IMR-90 (cell line): ENCODE results near the gene TIPIN. TPM values are rescaled to one million over a fixed set of nuclear protein-coding genes. Genes with fewer than 3 reads are reported as not detected.
"Not testable (repeated sequence)": the region's sequence is repeated elsewhere in the genome, so short reads cannot be mapped to it uniquely, and the experiment has no call there.

ENCODE experiments used
- ATAC-seq: fragments of 200-7000 bp; cut with Tn5 transposase; 2 replicates; pipeline ENCODE4 v1.9.1; 2020; ENCODE audit warnings: low read depth, mild to moderate bottlenecking, moderate library complexity
- BruUV-seq: library from RNA; stranded (reverse); fragments of 400-500 nt; replicated peaks from 2 replicates; lab custom pipeline; 2021; lab: Mats Ljungman, UMichigan
- CTCF ChIA-PET: fragments of 300-600 bp; formaldehyde crosslinking; extraction: SDS; loops from one replicate; lab custom pipeline; 2021; ENCODE audit warnings: antibody characterized with exemption; lab: Yijun Ruan, JAX
- POLR2A ChIA-PET: fragments of 300-600 bp; sonication (Branson Sonifier 250); formaldehyde crosslinking; loops from one replicate; lab custom pipeline; 2022; ENCODE audit warnings: antibody characterized with exemption; ENCODE audit not compliant: unreplicated experiment; lab: Charles Lee
- DNase-seq: peaks from one replicate; pipeline ENCODE4 v3.0.0; 2013
- H2AFZ ChIP-seq: replicated peaks from 2 replicates; pipeline ENCODE3; 2013; ENCODE audit warnings: low read length, mild to moderate bottlenecking; ENCODE audit not compliant: poor library complexity
- H2AK5ac ChIP-seq: 2 replicates; pipeline ENCODE4 v1.6.1; 2013; ENCODE audit warnings: low read depth, low read length, inconsistent platforms
- H2AK9ac ChIP-seq: replicated peaks from 2 replicates; pipeline ENCODE3; 2013; ENCODE audit warnings: mild to moderate bottlenecking, low read depth, low read length, moderate library complexity; ENCODE audit not compliant: poor library complexity
- H2BK120ac ChIP-seq: 2 replicates; pipeline ENCODE4 v1.6.1; 2013; ENCODE audit warnings: low read depth, low read length, inconsistent platforms
- H2BK15ac ChIP-seq: 3 replicates; pipeline ENCODE4 v1.6.1; 2013; ENCODE audit warnings: low read depth, low read length, inconsistent platforms
- H2BK20ac ChIP-seq: 2 replicates; pipeline ENCODE4 v1.6.1; 2013; ENCODE audit warnings: low read depth, mild to moderate bottlenecking, inconsistent platforms, low read length, moderate library complexity
- H2BK5ac ChIP-seq: 2 replicates; pipeline ENCODE4 v1.6.1; 2013; ENCODE audit warnings: mild to moderate bottlenecking, low read depth, low read length, inconsistent platforms; ENCODE audit not compliant: poor library complexity, severe bottlenecking
- H3K14ac ChIP-seq: replicated peaks from 2 replicates; pipeline ENCODE4 v1.6.1; 2013; ENCODE audit warnings: low read depth, low read length, inconsistent platforms
- H3K18ac ChIP-seq: 2 replicates; pipeline ENCODE4 v1.6.1; 2013; ENCODE audit warnings: low read depth, low read length, control low read depth
- H3K23ac ChIP-seq: 2 replicates; pipeline ENCODE4 v1.6.1; 2013; ENCODE audit warnings: low read depth, low read length, inconsistent platforms
- H3K27ac ChIP-seq: 2 replicates; pipeline ENCODE4 v1.5.1; 2013; ENCODE audit warnings: mild to moderate bottlenecking, control low read depth, low read length; ENCODE audit not compliant: insufficient read depth
- H3K27me3 ChIP-seq: 2 replicates; pipeline ENCODE4 v1.6.1; 2013; ENCODE audit warnings: low read length; ENCODE audit not compliant: control insufficient read depth, insufficient read depth
- H3K36me3 ChIP-seq: 2 replicates; pipeline ENCODE4 v1.6.1; 2013; ENCODE audit warnings: low read length, mixed read lengths; ENCODE audit not compliant: control insufficient read depth, insufficient read depth
- H3K4ac ChIP-seq: 2 replicates; pipeline ENCODE4 v1.6.1; 2013; ENCODE audit warnings: low read depth, low read length, inconsistent platforms
- H3K4me1 ChIP-seq: 2 replicates; pipeline ENCODE4 v1.6.1; 2013; ENCODE audit warnings: low read length, mixed read lengths; ENCODE audit not compliant: control insufficient read depth, insufficient read depth
- H3K4me2 ChIP-seq: 2 replicates; pipeline ENCODE4 v1.6.1; 2013; ENCODE audit warnings: low read depth, mild to moderate bottlenecking, control low read depth, low read length, moderate library complexity
- H3K4me3 ChIP-seq: 2 replicates; pipeline ENCODE4 v1.5.1; 2013; ENCODE audit warnings: low read depth, mild to moderate bottlenecking, control low read depth, low read length, moderate library complexity; ENCODE audit not compliant: insufficient read depth
- H3K56ac ChIP-seq: 2 replicates; pipeline ENCODE4 v1.6.1; 2013; ENCODE audit warnings: low read length, inconsistent platforms; ENCODE audit not compliant: insufficient read depth; ENCODE audit errors: extremely low read depth
- H3K79me1 ChIP-seq, 2 experiments: 2 replicates each; pipeline ENCODE4 v1.6.1; 2013; ENCODE audit warnings: low read length in 2 of 2, inconsistent platforms in 1 of 2, low read depth in 1 of 2
- H3K9ac ChIP-seq: 2 replicates; pipeline ENCODE4 v1.6.1; 2013; ENCODE audit warnings: low read depth, low read length, control low read depth
- H3K9me1 ChIP-seq: 2 replicates; pipeline ENCODE4 v1.6.1; 2013; ENCODE audit warnings: low read length, inconsistent platforms; ENCODE audit not compliant: insufficient read depth
- H3K9me3 ChIP-seq: 2 replicates; pipeline ENCODE4 v1.6.1; 2013; ENCODE audit warnings: low read length; ENCODE audit not compliant: control insufficient read depth, insufficient read depth
- H4K20me1 ChIP-seq: 2 replicates; pipeline ENCODE4 v1.6.1; 2013; ENCODE audit warnings: low read length, inconsistent platforms; ENCODE audit not compliant: insufficient read depth
- H4K5ac ChIP-seq: 2 replicates; pipeline ENCODE4 v1.6.1; 2013; ENCODE audit warnings: mild to moderate bottlenecking, low read depth, low read length, control low read depth
- H4K8ac ChIP-seq, 2 experiments: 2 replicates each; pipeline ENCODE4 v1.6.1; 2013; ENCODE audit warnings: low read depth in 2 of 2, low read length in 2 of 2, control low read depth in 1 of 2, inconsistent platforms in 1 of 2
- H4K91ac ChIP-seq: 2 replicates; pipeline ENCODE4 v1.6.1; 2013; ENCODE audit warnings: low read depth, low read length, inconsistent platforms; ENCODE audit not compliant: insufficient read depth
- WGBS, 2 experiments: methylation state at CpG; one replicate each; pipeline versions ENCODE4 v1.1.5 to v1.1.7; 2013; ENCODE audit warnings: missing lambda C conversion rate in 2 of 2; ENCODE audit not compliant: insufficient read length in 1 of 2; ENCODE audit errors: extremely low coverage in 2 of 2; 5-methylcytosine and 5-hydroxymethylcytosine counted together
- dilution Hi-C: fragments of 300-500 bp; cut with HindIII; formaldehyde crosslinking; loops from one replicate; pipeline ENCODE4 v1.14.3; 2018; ENCODE audit warnings: low sequenced_read_pairs; ENCODE audit not compliant: unreplicated experiment
- in situ Hi-C: fragments of 300-500 bp; cut with MboI; formaldehyde crosslinking; loops from 3 replicates; pipeline ENCODE4 v1.14.3; 2019; ENCODE audit warnings: low sequenced_read_pairs, inconsistent platforms, mixed read lengths
- intact Hi-C: fragments of 100-400 bp; cut with micrococcal nuclease; formaldehyde crosslinking; loops from 2 replicates; pipeline ENCODE4 v1.10.0; 2022
- polyA plus RNA-seq, 3 experiments: library from polyadenylated mRNA; depleted of rRNA; stranded (reverse); fragments of >200 nt; gene quantifications; 2 replicates each; pipeline ENCODE4 v1.2.3, GENCODE V29; 2012; ENCODE audit warnings: low replicate concordance in 1 of 3
- total RNA-seq: library from RNA; depleted of rRNA; stranded (reverse); fragments of >200 nt; gene quantifications from 2 replicates; pipeline ENCODE4 v1.2.3, GENCODE V29; 2012

Gene TIPIN
- total and polyA plus RNA-seq, 2 of the 4 experiments (the other 2 are of a cell fraction) = 6.3 to 7.3 TPM

GRCh38 chr15:66361745-66362460 is 5.4 kb upstream of the TIPIN start:
- H3K56ac ChIP-seq, H3K4me2 ChIP-seq, BruUV-seq, H4K20me1 ChIP-seq, DNase-seq, H3K23ac ChIP-seq, H3K18ac ChIP-seq, H3K27ac ChIP-seq, H4K91ac ChIP-seq, POLR2A ChIA-PET, H2AK5ac ChIP-seq, H2AFZ ChIP-seq, dilution Hi-C loops, intact Hi-C loops, H2AK9ac ChIP-seq, H3K36me3 ChIP-seq, H2BK15ac ChIP-seq, H2BK120ac ChIP-seq, H4K5ac ChIP-seq, H3K79me1 ChIP-seq, CTCF ChIA-PET, ATAC-seq, H3K9me3 ChIP-seq, H3K4me1 ChIP-seq, H2BK20ac ChIP-seq, H3K4me3 ChIP-seq, H4K8ac ChIP-seq, H3K14ac ChIP-seq, H3K4ac ChIP-seq, H3K9me1 ChIP-seq, H3K27me3 ChIP-seq, H2BK5ac ChIP-seq, H3K9ac ChIP-seq: not testable (repeated sequence)
- WGBS, 2 experiments = 93% methylated on average over 2 of the region's 15 CpGs; no CpG with 5 or more reads in 1 of the 2 experiments
- in situ Hi-C loops = loop anchor here (25.0 kb wide), 1 partner anchor 500 kb away; no protein-coding TSS in a partner anchor
